ENCODE results near the gene ACAD8.

The ACAD8 gene

DNA sequence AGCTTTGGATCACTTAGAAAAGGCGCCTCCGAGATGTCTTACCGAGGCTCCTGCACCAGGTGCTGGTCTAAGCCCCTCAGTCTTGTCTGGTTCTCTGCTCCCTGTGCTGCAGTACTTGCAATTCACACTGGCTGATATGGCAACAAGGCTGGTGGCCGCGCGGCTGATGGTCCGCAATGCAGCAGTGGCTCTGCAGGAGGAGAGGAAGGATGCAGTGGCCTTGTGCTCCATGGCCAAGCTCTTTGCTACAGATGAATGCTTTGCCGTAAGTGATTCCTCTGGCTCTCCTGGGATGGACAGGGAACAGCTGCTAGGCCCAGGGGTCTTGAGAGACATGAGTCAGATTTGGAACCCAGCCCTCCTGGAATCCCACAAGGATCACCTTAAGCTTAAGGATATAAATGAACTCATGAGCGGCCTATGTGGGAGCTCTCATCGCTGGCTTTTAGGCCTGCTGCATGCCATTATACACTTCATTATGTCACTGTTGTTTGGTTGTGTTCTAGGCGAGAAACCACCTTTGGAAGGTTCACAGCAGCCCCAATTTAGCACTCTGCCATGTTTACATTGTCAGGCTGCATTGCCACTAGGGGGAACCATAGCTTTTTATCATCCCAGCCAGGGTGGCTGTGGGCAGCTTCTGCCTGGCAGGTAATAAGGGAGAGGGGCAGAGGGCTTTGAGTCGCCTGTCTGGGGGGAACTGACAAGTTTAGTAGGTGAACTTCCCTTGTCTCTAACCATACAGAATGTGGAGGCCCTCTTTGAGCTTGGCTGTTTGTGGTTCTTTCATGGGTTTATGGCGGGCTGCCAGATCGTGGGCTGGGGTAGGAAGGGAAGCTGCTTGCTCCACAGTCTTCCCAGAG is 8.5 kb downstream of the ACAD8 start:
- Histone ChIP-seq H3K79me2 (ENCODE audit: low read length) (no peaks in the 10 kb centered on the region), H3K4me2 (ENCODE audit: low read length) (no peak overlapping the region), H3K4me1 (ENCODE audit: low read length) (peaks cover 10% of the 10 kb centered on the region), H3K27me3 (ENCODE audit: low read depth, low read length) (no peaks in the 10 kb centered on the region), H3K9ac (ENCODE audit: low read length) (no peak overlapping the region), H3K36me3 (replicated peaks; ENCODE audit: low read depth, low read length) (peaks cover 30% of the 10 kb centered on the region), H3K4me3 (ENCODE audit: low read length) (no peak overlapping the region), H4K20me1 (ENCODE audit: insufficient read depth, low read length) (peaks cover 17% of the 10 kb centered on the region), H3K27ac (ENCODE audit: low read length) (no peak overlapping the region), H3K9me3 (ENCODE audit: insufficient read depth, low read length) (no peaks in the 10 kb centered on the region), H2AFZ (ENCODE audit: low read depth, low read length) (no peak overlapping the region)
- TF ChIP-seq EZH2phosphoT487 (IDR thresholded peaks at IDR 0.05; ENCODE audit: low read depth): no peak
- TF ChIP-seq, protein P1, sequence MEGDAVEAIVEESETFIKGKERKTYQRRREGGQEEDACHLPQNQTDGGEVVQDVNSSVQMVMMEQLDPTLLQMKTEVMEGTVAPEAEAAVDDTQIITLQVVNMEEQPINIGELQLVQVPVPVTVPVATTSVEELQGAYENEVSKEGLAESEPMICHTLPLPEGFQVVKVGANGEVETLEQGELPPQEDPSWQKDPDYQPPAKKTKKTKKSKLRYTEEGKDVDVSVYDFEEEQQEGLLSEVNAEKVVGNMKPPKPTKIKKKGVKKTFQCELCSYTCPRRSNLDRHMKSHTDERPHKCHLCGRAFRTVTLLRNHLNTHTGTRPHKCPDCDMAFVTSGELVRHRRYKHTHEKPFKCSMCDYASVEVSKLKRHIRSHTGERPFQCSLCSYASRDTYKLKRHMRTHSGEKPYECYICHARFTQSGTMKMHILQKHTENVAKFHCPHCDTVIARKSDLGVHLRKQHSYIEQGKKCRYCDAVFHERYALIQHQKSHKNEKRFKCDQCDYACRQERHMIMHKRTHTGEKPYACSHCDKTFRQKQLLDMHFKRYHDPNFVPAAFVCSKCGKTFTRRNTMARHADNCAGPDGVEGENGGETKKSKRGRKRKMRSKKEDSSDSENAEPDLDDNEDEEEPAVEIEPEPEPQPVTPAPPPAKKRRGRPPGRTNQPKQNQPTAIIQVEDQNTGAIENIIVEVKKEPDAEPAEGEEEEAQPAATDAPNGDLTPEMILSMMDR (IDR thresholded peaks at IDR 0.05; ENCODE audit: low read depth, low read length): peak; percentile 59

DNA sequence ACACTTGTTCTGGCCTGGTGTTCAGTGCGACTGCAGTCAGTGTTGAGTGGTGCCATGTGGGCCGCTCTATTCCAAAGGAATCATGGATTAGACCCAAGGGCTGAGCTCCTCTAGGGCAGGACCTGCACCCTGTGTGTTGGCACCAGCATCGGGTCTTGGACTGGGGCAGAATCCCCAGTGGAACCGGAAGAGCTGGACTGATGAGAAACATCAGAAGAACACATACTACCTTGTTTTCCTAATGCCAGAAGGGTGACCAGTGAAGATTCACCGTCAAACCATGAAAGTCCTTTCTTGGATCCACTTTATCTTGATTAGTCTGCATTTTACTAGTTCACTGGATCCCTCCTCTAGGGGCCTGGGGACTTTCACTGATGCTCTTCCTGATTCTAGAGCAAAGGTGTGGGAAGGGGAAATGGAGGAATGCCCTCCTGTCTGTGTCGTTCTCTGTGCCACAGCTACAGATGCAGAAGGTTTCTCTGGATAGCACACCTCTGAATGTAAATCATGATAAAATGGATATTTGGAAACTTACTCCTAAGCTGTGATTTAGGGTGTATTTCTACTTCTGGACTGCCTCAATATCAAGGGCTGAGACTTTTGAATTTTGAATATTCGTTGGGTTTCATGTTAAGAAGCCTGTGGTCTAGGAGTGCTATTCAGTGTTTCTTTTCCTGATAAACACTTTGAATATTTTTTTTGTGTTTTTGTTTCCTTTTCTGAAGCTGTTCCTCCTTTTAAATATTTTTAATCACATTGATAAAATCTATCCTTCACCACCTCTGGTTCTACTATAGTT is 11.8 kb downstream of the ACAD8 start:
- Histone ChIP-seq H3K9ac (ENCODE audit: low read length) (no peak overlapping the region), H3K4me3 (ENCODE audit: low read length) (no peak overlapping the region), H2AFZ (ENCODE audit: low read depth, low read length) (no peak overlapping the region), H3K27ac (ENCODE audit: low read length) (no peak overlapping the region), H3K4me2 (ENCODE audit: low read length) (no peak overlapping the region), H3K4me1 (ENCODE audit: low read length) (peaks cover 8% of the 10 kb centered on the region), H4K20me1 (ENCODE audit: insufficient read depth, low read length) (peaks cover 17% of the 10 kb centered on the region), H3K9me3 (ENCODE audit: insufficient read depth, low read length) (no peaks in the 10 kb centered on the region), H3K79me2 (ENCODE audit: low read length) (no peaks in the 10 kb centered on the region), H3K27me3 (ENCODE audit: low read depth, low read length) (no peaks in the 10 kb centered on the region), H3K36me3 (replicated peaks; ENCODE audit: low read depth, low read length) (peaks cover 15% of the 10 kb centered on the region)
- TF ChIP-seq, protein P1 (IDR thresholded peaks at IDR 0.05; ENCODE audit: low read depth, low read length): no peak
- no peak for TF ChIP-seq EZH2phosphoT487 (IDR thresholded peaks at IDR 0.05; ENCODE audit: low read depth)

DNA sequence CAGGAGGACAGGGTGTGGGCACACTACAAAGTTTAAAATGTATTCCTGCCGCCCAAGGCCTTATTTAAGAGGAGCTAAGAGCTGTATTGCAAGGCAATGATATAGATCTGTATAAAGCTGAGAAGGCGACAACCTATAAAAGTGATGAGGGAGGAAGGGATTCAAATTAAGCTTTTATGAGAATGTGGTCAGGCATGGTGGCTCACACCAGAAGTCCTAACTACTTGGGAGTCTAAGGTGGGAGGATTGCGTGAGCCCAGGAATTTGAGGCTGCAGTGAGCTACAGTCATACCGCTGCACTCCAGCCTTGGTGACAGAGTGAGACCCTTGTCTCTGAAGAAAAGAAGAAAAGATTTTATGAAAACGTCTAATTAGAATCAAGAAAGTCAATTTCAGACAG is 13.1 kb downstream of the ACAD8 start:
- Histone ChIP-seq H3K9ac (ENCODE audit: low read length) (no peak overlapping the region), H3K79me2 (ENCODE audit: low read length) (no peaks in the 10 kb centered on the region), H3K4me2 (ENCODE audit: low read length) (no peak overlapping the region), H3K27me3 (ENCODE audit: low read depth, low read length) (no peaks in the 10 kb centered on the region), H3K4me3 (ENCODE audit: low read length) (no peak overlapping the region), H2AFZ (ENCODE audit: low read depth, low read length) (no peak overlapping the region), H3K4me1 (ENCODE audit: low read length) (no peaks in the 10 kb centered on the region), H4K20me1 (ENCODE audit: insufficient read depth, low read length) (peaks cover 8% of the 10 kb centered on the region), H3K9me3 (ENCODE audit: insufficient read depth, low read length) (no peaks in the 10 kb centered on the region), H3K36me3 (replicated peaks; ENCODE audit: low read depth, low read length) (peaks cover 9% of the 10 kb centered on the region), H3K27ac (ENCODE audit: low read length) (no peak overlapping the region)
- TF ChIP-seq EZH2phosphoT487 (IDR thresholded peaks at IDR 0.05; ENCODE audit: low read depth): no peak

DNA sequence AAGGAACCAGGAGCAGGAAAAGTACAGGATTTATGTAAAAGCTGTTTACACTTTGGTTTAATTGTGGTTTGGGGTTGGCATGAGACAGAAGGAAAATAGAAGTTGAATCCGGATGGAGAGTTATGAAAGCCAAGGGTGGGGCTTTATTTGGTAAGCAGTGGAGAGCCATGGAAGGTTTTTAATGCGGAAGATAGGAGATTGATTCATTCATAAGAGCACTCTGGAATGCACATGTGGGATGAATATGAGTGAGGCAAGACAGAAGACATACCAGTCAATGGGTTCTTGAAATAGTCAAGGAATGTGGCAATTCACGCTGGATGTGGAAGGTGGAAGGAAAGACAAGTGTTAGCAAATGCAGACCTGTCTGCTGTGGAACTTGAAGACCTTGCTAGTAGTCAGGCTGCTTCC is 13.5 kb downstream of the ACAD8 start:
- no peak overlapping the region for H2AFZ ChIP-seq (ENCODE audit: low read depth, low read length)
- H3K4me2 ChIP-seq (ENCODE audit: low read length): no peak overlapping the region
- H3K79me2 ChIP-seq (ENCODE audit: low read length): no peaks in the 10 kb centered on the region
- H3K9ac ChIP-seq (ENCODE audit: low read length): no peak overlapping the region
- peaks cover 5% of the 10 kb centered on the region for H4K20me1 ChIP-seq (ENCODE audit: insufficient read depth, low read length)
- peaks cover 9% of the 10 kb centered on the region for H3K36me3 ChIP-seq (replicated peaks; ENCODE audit: low read depth, low read length)
- H3K4me3 ChIP-seq (ENCODE audit: low read length): no peak overlapping the region
- H3K27me3 ChIP-seq (ENCODE audit: low read depth, low read length): no peaks in the 10 kb centered on the region
- H3K9me3 ChIP-seq (ENCODE audit: insufficient read depth, low read length): no peaks in the 10 kb centered on the region
- no peaks in the 10 kb centered on the region for H3K4me1 ChIP-seq (ENCODE audit: low read length)
- no peak for TF ChIP-seq EZH2phosphoT487 (IDR thresholded peaks at IDR 0.05; ENCODE audit: low read depth)
- TF ChIP-seq, protein P1 (IDR thresholded peaks at IDR 0.05; ENCODE audit: low read depth, low read length): no peak
- no peak overlapping the region for H3K27ac ChIP-seq (ENCODE audit: low read length)
